Smooth muscle cell (in vitro differentiated cells): Measurements from ENCODE around the gene LMAN2L. TPM values are rescaled to one million over a fixed set of nuclear protein-coding genes. Genes with fewer than 3 reads are reported as not detected.

ENCODE experiments used
- DNase-seq: peaks from one replicate; lab custom pipeline; 2025; ENCODE audit not compliant: unreplicated experiment; lab: John Stamatoyannopoulos, UW
- H2AFZ ChIP-seq: fragments of 200-600 bp; sonication (generic); 2 replicates; pipeline ENCODE4 v1.6.0; 2016; ENCODE audit warnings: antibody characterized with exemption, low read depth, mild to moderate bottlenecking
- H3F3A ChIP-seq: fragments of 200-600 bp; sonication (generic); 2 replicates; pipeline ENCODE4 v1.6.0; 2017; ENCODE audit warnings: antibody characterized with exemption, low read depth
- H3K27ac ChIP-seq: fragments of 200-600 bp; sonication (generic); 2 replicates; pipeline ENCODE4 v1.5.1; 2016; ENCODE audit warnings: low read depth, mild to moderate bottlenecking
- H3K27me3 ChIP-seq: fragments of 200-600 bp; sonication (generic); 2 replicates; pipeline ENCODE4 v1.6.1; 2016; ENCODE audit warnings: low read depth, mild to moderate bottlenecking
- H3K36me3 ChIP-seq: fragments of 200-600 bp; sonication (generic); 2 replicates; pipeline ENCODE4 v1.5.1; 2016; ENCODE audit warnings: low read depth
- H3K4me1 ChIP-seq: fragments of 200-600 bp; sonication (generic); 2 replicates; pipeline ENCODE4 v1.5.1; 2016; ENCODE audit warnings: low read depth
- H3K4me2 ChIP-seq: fragments of 200-600 bp; sonication (generic); 2 replicates; pipeline ENCODE4 v1.6.0; 2016; ENCODE audit warnings: mild to moderate bottlenecking
- H3K4me3 ChIP-seq: fragments of 200-600 bp; sonication (generic); 2 replicates; pipeline ENCODE4 v1.5.1; 2016; ENCODE audit warnings: mild to moderate bottlenecking
- H3K79me2 ChIP-seq: fragments of 200-600 bp; sonication (generic); 2 replicates; pipeline ENCODE4 v1.6.0; 2016; ENCODE audit warnings: low read depth, mild to moderate bottlenecking
- H3K9ac ChIP-seq: fragments of 200-600 bp; sonication (generic); 2 replicates; pipeline ENCODE4 v1.6.0; 2016; ENCODE audit warnings: low read depth
- H3K9me3 ChIP-seq: fragments of 200-600 bp; sonication (generic); replicated peaks from 2 replicates; pipeline ENCODE4 v1.5.1; 2016; ENCODE audit warnings: low read depth
- H4K20me1 ChIP-seq: fragments of 200-600 bp; sonication (generic); 2 replicates; pipeline ENCODE4 v1.6.0; 2016; ENCODE audit warnings: low read depth
- WGBS: methylation state at CpG from one replicate; pipeline ENCODE4 v1.1.7; 2016; ENCODE audit warnings: low lambda C conversion rate; 5-methylcytosine and 5-hydroxymethylcytosine counted together
- polyA plus RNA-seq: library from polyadenylated mRNA; unstranded; fragments of >200 nt; fragmentation: Nextera tagmentation; extraction: Ambion mirVana; gene quantifications from 2 replicates; pipeline ENCODE4 v1.2.1, GENCODE V29; 2016
- total RNA-seq: library from RNA; depleted of rRNA; stranded (reverse); fragments of >200 nt; gene quantifications from 2 replicates; pipeline ENCODE4 v1.2.3, GENCODE V29; 2014
- TF ChIP-seq, protein P1 (sequence below): fragments of 200-600 bp; sonication (generic); IDR thresholded peaks from 2 replicates; pipeline ENCODE4 v1.5.1; 2017; ENCODE audit warnings: borderline replicate concordance, mild to moderate bottlenecking, antibody characterized with exemption; ENCODE audit not compliant: insufficient read depth, poor library complexity, severe bottlenecking

Gene LMAN2L
- total and polyA plus RNA-seq, 2 experiments from 2014 or later: 26.2 to 32.9 TPM

DNA sequence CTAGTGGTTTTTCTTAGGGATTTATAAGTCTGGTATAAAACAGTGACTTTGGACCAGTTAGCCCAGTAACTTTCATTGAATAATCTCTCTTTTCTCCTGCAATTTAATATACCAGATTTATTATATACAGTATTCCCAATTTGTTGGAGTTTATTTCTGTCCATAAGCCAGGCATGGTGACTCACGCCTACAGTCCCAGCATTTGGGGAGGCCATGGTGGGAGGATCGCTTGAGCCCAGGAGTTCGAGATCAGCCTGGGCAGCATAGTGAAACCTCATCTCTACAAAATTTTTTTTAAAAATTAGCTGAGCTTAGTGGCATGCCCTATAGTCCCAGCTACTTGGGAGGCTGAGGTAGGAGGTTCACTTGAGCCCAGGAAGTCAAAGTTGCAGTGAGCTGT lies 47.5 kb upstream of the LMAN2L start:
- peak overlapping the region; percentile 61 for H3K4me2 ChIP-seq
- H2AFZ ChIP-seq: no peak overlapping the region
- H3F3A ChIP-seq: peaks cover 4% of the 10 kb centered on the region
- H3K27ac ChIP-seq: peak overlapping the region; percentile 47
- TF ChIP-seq, protein P1, sequence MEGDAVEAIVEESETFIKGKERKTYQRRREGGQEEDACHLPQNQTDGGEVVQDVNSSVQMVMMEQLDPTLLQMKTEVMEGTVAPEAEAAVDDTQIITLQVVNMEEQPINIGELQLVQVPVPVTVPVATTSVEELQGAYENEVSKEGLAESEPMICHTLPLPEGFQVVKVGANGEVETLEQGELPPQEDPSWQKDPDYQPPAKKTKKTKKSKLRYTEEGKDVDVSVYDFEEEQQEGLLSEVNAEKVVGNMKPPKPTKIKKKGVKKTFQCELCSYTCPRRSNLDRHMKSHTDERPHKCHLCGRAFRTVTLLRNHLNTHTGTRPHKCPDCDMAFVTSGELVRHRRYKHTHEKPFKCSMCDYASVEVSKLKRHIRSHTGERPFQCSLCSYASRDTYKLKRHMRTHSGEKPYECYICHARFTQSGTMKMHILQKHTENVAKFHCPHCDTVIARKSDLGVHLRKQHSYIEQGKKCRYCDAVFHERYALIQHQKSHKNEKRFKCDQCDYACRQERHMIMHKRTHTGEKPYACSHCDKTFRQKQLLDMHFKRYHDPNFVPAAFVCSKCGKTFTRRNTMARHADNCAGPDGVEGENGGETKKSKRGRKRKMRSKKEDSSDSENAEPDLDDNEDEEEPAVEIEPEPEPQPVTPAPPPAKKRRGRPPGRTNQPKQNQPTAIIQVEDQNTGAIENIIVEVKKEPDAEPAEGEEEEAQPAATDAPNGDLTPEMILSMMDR: no peak
- WGBS: 91% methylated on average over 3 of the region's 3 CpGs
- no peak overlapping the region for H3K9ac ChIP-seq
- H3K4me3 ChIP-seq: no peak overlapping the region
- H3K4me1 ChIP-seq: peaks cover 7% of the 10 kb centered on the region
- H3K9me3 ChIP-seq: no peaks in the 10 kb centered on the region
- H4K20me1 ChIP-seq: peaks cover 31% of the 10 kb centered on the region
- no peaks in the 10 kb centered on the region for H3K79me2 ChIP-seq
- H3K36me3 ChIP-seq: no peaks in the 10 kb centered on the region
- no peaks in the 10 kb centered on the region for H3K27me3 ChIP-seq
- no peak for DNase-seq

DNA sequence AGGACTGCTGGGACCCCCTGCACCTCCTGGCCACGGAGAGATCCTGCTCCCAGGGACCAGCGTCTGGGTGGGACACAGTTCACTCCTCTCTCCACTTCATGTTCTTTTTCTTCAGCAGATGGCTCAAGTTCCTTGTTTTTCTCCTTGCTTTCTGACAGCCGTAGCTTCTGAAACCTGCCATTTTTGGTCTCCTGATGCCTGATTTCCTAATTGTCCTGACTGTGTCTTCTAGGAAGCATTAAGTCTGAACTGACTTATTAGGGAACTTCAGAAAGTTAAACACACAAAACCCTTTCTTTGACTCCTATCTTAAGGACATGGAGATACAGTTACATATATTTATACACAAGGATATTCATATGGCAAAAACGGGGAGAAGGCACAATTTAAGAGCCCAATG lies 43.5 kb upstream of the LMAN2L start:
- H3K36me3 ChIP-seq: no peaks in the 10 kb centered on the region
- no peak overlapping the region for H3K9ac ChIP-seq
- H3K9me3 ChIP-seq: no peaks in the 10 kb centered on the region
- H3K27ac ChIP-seq: no peak overlapping the region
- no peaks in the 10 kb centered on the region for H3K79me2 ChIP-seq
- TF ChIP-seq, protein P1: no peak
- WGBS: 93% methylated on average over 4 of the region's 4 CpGs
- H3F3A ChIP-seq: peaks cover 4% of the 10 kb centered on the region
- no peak overlapping the region for H3K4me3 ChIP-seq
- H3K4me1 ChIP-seq: peaks cover 7% of the 10 kb centered on the region
- DNase-seq: no peak
- no peak overlapping the region for H3K4me2 ChIP-seq
- peaks cover 21% of the 10 kb centered on the region for H4K20me1 ChIP-seq
- no peaks in the 10 kb centered on the region for H3K27me3 ChIP-seq
- no peak overlapping the region for H2AFZ ChIP-seq

DNA sequence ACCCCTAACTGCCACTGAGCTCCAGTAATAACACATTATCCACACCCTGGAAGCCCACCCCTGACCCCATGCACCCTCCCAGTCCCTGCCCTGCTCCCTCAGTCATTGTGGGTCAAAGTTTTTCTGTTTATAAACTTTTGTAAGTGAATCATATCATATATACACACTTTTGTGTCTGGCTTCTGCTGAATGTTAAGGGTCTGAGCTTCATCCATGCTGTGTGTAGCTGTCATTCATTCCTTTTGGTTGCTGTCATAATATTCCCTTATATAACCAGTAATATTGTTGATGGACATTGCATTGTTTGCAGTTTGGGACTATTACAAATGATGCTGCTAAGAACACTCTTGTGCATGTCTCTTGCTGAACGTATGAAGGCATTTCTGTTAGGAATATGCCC lies 35.3 kb upstream of the LMAN2L start:
- no peaks in the 10 kb centered on the region for H3F3A ChIP-seq
- TF ChIP-seq, protein P1: no peak
- H2AFZ ChIP-seq: no peak overlapping the region
- DNase-seq: no peak
- no peak overlapping the region for H3K9ac ChIP-seq
- no peak overlapping the region for H3K4me2 ChIP-seq
- H3K9me3 ChIP-seq: no peaks in the 10 kb centered on the region
- H3K27me3 ChIP-seq: no peaks in the 10 kb centered on the region
- H4K20me1 ChIP-seq: peaks cover 5% of the 10 kb centered on the region
- no peak overlapping the region for H3K27ac ChIP-seq
- no peaks in the 10 kb centered on the region for H3K4me1 ChIP-seq
- H3K4me3 ChIP-seq: no peak overlapping the region
- H3K79me2 ChIP-seq: peaks cover 3% of the 10 kb centered on the region
- H3K36me3 ChIP-seq: no peaks in the 10 kb centered on the region
- 52% methylated on average over 1 of the region's 1 CpG for WGBS

DNA sequence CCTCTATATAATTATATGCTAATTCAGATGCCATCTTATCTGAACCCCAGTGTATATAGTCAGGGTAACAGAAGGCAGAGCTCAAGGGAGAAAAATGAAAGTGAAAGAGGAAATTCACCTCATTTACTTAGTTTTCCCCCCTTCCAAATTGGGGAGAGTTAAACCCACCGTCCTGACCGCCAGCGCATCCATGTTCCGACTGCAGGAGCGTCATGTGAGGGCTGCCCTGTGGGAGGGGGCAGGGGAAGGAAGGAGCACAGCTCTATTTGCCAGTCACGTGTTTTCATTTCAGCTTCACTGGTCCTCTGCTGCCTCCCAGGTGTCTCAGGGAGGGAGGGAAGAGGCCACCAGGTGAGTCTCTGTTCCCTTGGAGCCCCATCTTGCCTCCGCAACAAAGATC lies 34.1 kb upstream of the LMAN2L start:
- no peak for DNase-seq
- Histone ChIP-seq H3F3A (no peaks in the 10 kb centered on the region), H3K27ac (no peak overlapping the region), H3K4me3 (no peak overlapping the region), H2AFZ (no peak overlapping the region), H3K9ac (no peak overlapping the region), H4K20me1 (peaks cover 12% of the 10 kb centered on the region), H3K9me3 (no peaks in the 10 kb centered on the region), H3K4me2 (no peak overlapping the region), H3K4me1 (no peaks in the 10 kb centered on the region), H3K79me2 (peaks cover 3% of the 10 kb centered on the region), H3K27me3 (no peaks in the 10 kb centered on the region), H3K36me3 (no peaks in the 10 kb centered on the region)
- WGBS: 89% methylated on average over 7 of the region's 7 CpGs
- TF ChIP-seq, protein P1: no peak
